RWPE2 (cell line): ENCODE data around the gene EMX2.

Source experiments
- ATAC-seq: fragments of 200-7000 bp; cut with Tn5 transposase; 3 replicates; pipeline ENCODE4 v1.9.1; 2021; ENCODE audit warnings: low read depth
- DNase-seq: peaks from one replicate; pipeline ENCODE4 v3.0.0-alpha.2; 2020; ENCODE audit warnings: low spot score
- H3K27ac ChIP-seq: fragments of 450-650 bp; 2 replicates; pipeline ENCODE4 v1.5.1; 2017; ENCODE audit warnings: mild to moderate bottlenecking; ENCODE audit not compliant: poor library complexity, severe bottlenecking
- H3K27me3 ChIP-seq: fragments of 250-450 bp; sonication (Bioruptor Pico); 2 replicates; pipeline ENCODE4 v1.5.1; 2021; ENCODE audit warnings: mild to moderate bottlenecking, moderate library complexity; ENCODE audit not compliant: insufficient read depth, poor library complexity, severe bottlenecking
- H3K36me3 ChIP-seq: fragments of 250-450 bp; sonication (Bioruptor Pico); 2 replicates; pipeline ENCODE4 v1.5.1; 2020; ENCODE audit warnings: low read depth, mild to moderate bottlenecking, moderate library complexity
- H3K4me1 ChIP-seq: fragments of 250-450 bp; sonication (Bioruptor Pico); 2 replicates; pipeline ENCODE4 v1.5.1; 2021; ENCODE audit warnings: mild to moderate bottlenecking, moderate library complexity; ENCODE audit not compliant: insufficient read depth, poor library complexity, severe bottlenecking
- H3K4me3 ChIP-seq: fragments of 250-450 bp; sonication (Bioruptor Pico); 2 replicates; pipeline ENCODE4 v1.5.1; 2021; ENCODE audit warnings: mild to moderate bottlenecking, moderate library complexity; ENCODE audit not compliant: severe bottlenecking
- H3K9me3 ChIP-seq: fragments of 250-450 bp; sonication (Bioruptor Pico); 2 replicates; pipeline ENCODE4 v1.5.1; 2021; ENCODE audit warnings: mild to moderate bottlenecking, moderate library complexity; ENCODE audit not compliant: severe bottlenecking
- CTCF ChIP-seq: fragments of 450-650 bp; IDR thresholded peaks from one replicate; pipeline ENCODE4 v1.5.1; 2017; ENCODE audit warnings: mild to moderate bottlenecking, moderate library complexity; ENCODE audit not compliant: poor library complexity, severe bottlenecking

EMX2 gene

GRCh38 chr10:117542706-117543224 is at the start of gene EMX2:
Gene EMX2, plus strand, starts transcription at chr10:117542746. Its CDS starts 522 bp downstream, at chr10:117543268.
- no peaks in the 10 kb centered on the region for H3K4me1 ChIP-seq
- H3K36me3 ChIP-seq: no peaks in the 10 kb centered on the region
- H3K4me3 ChIP-seq: no peak within 1 kb of the TSS
- H3K27ac ChIP-seq: no peak within 1 kb of the TSS
- DNase-seq (no peak), ATAC-seq (no peak)
- peaks cover 100% of the 10 kb centered on the region for H3K27me3 ChIP-seq
- no peaks in the 10 kb centered on the region for H3K9me3 ChIP-seq
- TF ChIP-seq CTCF: no peak

- no peak for TF ChIP-seq CTCF
- no peaks in the 10 kb centered on the region for H3K36me3 ChIP-seq
- no peak for DNase-seq
- H3K4me1 ChIP-seq: no peaks in the 10 kb centered on the region
- H3K27ac ChIP-seq: no peak overlapping the region
- ATAC-seq: no peak
- no peaks in the 10 kb centered on the region for H3K9me3 ChIP-seq
- H3K4me3 ChIP-seq: no peak overlapping the region
- H3K27me3 ChIP-seq: no peaks in the 10 kb centered on the region
Measured at GRCh38 chr10:117496031-117496430, 46.5 kb upstream of the EMX2 start.

GRCh38 chr10:117496616-117497028 is 45.9 kb upstream of the EMX2 start:
- TF ChIP-seq CTCF: peak; percentile 96
- DNase-seq (no peak), ATAC-seq (peak; percentile 85)
- no peak overlapping the region for H3K4me3 ChIP-seq
- no peaks in the 10 kb centered on the region for H3K4me1 ChIP-seq
- H3K27ac ChIP-seq: no peak overlapping the region
- no peaks in the 10 kb centered on the region for H3K36me3 ChIP-seq
- no peaks in the 10 kb centered on the region for H3K9me3 ChIP-seq
- H3K27me3 ChIP-seq: no peaks in the 10 kb centered on the region

- H3K36me3 ChIP-seq: no peaks in the 10 kb centered on the region
- no peaks in the 10 kb centered on the region for H3K4me1 ChIP-seq
- no peak for TF ChIP-seq CTCF
- ATAC-seq: no peak
- DNase-seq: no peak
- H3K9me3 ChIP-seq: no peaks in the 10 kb centered on the region
- no peaks in the 10 kb centered on the region for H3K27me3 ChIP-seq
- no peak overlapping the region for H3K27ac ChIP-seq
- no peak overlapping the region for H3K4me3 ChIP-seq
Measured at GRCh38 chr10:117497736-117498135, 44.8 kb upstream of the EMX2 start.

- ATAC-seq (no peak), DNase-seq (no peak)
- no peaks in the 10 kb centered on the region for H3K36me3 ChIP-seq
Measured at GRCh38 chr10:117499248-117500105, 43.1 kb upstream of the EMX2 start.

More at GRCh38 chr10:117499248-117500105, 43.1 kb upstream of the EMX2 start:
- Histone ChIP-seq H3K27me3 (peaks cover 3% of the 10 kb centered on the region), H3K4me1 (no peaks in the 10 kb centered on the region), H3K4me3 (no peak overlapping the region), H3K9me3 (no peaks in the 10 kb centered on the region), H3K27ac (no peak overlapping the region)
- no peak for TF ChIP-seq CTCF
